ENCODE measurements around the gene SLC66A1.

The SLC66A1 gene

GRCh38 chr1:19325368-19325957 is 13.3 kb downstream of the SLC66A1 start:
- DNase-seq (ENCODE audit: low spot score): no peak

DNA sequence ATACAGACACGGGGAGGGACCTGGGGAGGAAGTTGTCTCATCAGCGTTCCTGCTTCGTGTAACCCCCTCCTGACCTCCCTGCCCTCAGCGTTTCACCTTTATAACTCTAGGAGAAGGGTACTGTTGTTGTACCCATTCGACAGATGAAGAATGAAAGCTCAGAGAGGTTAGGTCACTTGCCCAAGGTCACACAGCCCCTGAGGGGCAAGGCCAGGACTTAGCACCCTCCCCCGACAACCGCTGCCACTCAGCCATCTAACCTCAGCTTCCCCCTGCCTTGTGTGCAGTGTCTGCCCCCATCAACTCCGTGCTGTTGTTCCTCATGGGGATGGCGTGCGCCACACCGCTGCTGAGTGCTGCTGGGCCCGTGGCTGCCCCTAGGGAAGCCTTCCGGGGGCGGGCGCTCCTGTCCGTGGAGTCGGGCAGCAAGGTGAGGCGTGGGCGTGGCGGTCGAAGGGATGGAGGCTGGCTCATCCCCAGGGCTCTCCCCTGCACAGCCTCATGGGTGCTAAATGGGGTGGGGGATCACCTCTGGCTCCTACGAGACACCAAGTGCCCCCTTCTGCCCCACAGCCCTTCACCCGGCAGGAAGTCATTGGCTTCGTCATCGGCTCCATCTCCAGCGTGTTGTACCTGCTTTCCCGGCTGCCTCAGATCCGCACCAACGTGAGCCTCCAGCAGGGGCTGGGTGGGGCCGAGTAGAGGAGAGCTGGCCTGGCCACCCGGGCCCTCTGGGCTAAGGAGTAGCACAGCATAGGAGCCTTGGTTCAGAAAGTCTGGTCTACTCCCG is 14.0 kb downstream of the SLC66A1 start:
- no peak for DNase-seq (ENCODE audit: low spot score)

DNA sequence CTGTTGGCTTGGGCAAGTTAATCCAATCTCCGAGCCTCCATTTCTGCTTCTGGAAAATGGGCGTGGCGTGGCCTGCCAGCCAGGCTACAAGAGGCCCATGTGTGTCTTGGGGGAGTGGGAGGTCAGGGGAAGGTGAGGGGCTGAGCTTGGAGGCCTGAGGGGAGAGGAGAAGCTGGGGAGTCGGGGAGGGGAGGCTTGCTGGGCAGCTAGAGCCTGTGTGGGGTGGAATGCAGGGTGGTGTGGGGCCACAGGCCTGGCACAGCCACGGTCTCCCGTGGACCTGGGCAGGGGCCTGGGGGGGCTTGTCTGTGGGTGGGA is 14.6 kb downstream of the SLC66A1 start:
- no peak for DNase-seq (ENCODE audit: low spot score)

DNA sequence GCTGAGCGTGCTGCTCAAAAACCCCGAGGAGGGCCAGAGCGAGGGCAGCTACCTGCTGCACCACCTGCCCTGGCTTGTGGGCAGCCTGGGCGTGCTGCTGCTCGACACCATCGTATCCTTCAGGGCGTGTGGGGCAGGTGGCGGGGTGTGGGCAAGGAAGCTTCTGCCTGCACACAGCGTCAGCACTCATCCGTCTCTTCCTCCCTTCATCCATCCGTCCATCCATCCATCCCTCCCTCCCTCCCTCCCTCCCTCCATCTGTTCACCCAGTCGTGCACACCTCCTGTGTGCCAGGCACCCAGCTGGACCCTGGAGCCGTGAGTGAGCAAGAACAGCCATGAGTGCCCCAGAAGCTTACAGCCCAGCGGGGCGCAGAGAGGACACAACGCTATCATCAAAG is 15.2 kb downstream of the SLC66A1 start:
- no peak for DNase-seq (ENCODE audit: low spot score)

- no peak for DNase-seq (ENCODE audit: low spot score)
These were observed 15.6 kb downstream of the SLC66A1 start for GRCh38 chr1:19327736-19328135.

GRCh38 chr1:19328486-19328885 is 16.4 kb downstream of the SLC66A1 start:
- DNase-seq (ENCODE audit: low spot score): no peak

DNA sequence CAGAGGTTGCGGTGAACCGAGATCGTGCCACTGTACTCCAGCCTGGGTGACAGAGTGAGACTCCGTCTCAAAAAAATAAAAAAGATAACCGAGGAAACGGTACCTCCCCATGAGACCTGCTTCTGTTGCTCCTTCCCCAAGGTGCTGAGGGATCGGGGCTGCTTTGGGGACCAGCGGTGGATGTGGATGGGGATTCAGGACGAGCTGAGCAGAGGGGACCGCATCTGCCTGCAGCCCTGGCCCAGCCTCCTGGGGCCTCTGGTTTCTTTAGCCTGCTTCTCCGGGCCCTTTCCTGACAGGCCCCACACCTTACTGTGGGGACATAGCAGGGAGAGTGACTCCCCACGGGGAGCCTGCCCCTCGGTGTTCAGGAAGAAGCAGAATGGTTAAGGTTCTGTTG is 17.1 kb downstream of the SLC66A1 start:
- DNase-seq (ENCODE audit: low spot score): no peak

DNA sequence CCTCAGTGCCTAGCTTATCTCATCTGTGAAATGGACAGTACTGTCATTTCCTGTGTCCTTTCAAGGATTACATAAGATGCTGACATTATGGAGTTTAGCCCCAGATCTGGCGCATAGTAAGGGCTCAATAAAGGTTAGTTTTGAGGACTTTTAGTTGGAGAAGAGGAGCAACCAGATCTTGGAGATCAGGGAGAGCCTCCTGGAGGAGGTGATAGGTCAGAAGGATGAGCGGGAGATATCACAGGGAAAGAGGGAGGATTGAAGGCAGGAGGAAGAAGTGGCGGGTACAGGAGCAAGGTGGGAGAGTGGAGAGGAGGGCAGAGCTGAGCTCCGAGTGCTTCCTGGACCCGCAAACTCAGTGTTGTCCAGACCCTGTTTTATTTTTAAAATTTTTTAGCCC is 17.5 kb downstream of the SLC66A1 start:
- DNase-seq (ENCODE audit: low spot score): no peak

GRCh38 chr1:19330449-19331135 is 18.5 kb downstream of the SLC66A1 start:
- DNase-seq (ENCODE audit: low spot score): no peak

DNA sequence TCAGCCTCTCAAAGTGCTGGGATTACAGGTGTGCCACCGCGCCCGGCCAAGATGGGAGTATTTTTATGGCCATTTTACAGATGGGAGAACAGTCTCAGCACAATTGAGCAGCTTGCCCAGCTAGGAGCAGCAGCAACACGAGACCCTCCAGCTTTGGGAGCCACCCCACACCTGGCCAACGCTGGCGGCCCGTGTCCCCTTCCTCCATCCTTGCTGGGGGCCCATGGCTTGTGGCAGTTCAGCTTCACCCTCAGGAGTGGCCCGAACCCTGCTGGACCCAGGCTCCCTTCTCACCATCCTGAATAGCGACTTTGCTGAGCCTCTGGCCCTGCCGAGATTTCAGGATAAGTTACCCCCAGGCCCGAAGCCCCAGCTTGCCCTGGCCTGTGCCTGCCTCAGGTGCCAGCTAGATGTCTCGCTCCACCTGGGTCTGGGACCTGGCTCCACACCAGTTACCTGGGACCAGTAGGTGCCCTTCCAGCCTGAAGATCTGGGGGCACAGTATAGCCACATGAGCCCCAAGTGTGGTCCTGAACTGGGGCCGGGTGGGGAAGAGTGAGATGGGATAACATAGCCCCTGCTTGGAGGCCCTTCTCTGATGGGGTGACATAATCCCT is 19.2 kb downstream of the SLC66A1 start:
- no peak for DNase-seq (ENCODE audit: low spot score)

- no peak for DNase-seq (ENCODE audit: low spot score)
These were observed 20.7 kb downstream of the SLC66A1 start for GRCh38 chr1:19332832-19333231.

DNA sequence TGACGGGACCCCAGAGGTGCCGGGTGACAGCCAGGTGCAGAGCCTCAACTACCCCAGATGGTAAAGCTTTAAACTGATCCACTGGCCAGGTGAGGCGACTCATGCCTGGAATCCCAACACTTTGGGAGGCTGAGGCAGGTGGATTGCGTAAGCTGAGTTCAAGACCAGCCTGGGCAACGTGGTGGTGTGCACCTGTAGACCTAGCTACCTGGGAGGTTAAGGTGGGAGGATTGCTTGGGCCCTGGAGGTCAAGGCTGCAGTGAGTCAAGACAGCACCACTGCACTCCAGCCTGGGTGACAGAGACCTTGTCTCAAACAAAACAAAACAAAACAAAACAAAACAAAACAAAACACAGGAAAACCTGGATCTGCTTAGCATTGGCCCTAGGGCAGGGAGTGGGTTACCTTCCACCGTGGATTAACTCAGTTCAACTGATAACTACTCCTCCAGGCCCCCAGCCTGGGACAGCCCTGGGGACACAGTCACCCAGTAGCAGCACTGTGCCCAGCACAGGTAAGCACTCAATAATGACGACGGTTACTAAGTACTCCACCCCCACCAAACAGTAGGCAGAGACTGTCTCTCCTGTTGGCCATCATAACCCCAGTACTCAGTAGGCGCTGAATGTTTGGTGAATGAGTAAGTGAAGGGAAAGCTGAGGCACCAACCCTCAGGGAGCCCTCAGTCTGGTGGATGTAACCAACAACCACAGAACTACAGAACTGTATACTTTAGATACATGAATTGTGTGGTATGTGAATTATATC is 21.6 kb downstream of the SLC66A1 start:
- DNase-seq (ENCODE audit: low spot score): no peak

GRCh38 chr1:19336543-19336942 is 24.4 kb downstream of the SLC66A1 start:
- DNase-seq (ENCODE audit: low spot score): peak; percentile 88

DNA sequence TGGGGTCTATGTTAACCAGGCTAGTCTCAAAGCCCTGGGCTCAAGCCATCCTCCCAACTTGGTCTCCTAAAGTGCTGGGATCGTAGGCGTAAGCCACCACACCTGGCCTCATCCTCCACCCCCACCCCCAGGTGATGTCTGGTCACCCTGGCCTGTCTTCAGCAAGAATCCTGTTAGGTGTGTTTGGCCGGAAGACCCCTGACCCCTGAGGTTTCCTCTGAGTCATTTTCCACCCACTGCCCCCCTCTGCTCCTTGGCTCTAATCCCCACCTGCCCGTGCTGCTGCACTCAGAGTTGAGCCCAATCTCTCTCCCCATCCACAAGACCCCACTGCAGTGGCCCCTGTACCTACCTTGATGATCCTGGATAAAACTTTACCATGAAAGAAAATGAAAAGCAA is 25.2 kb downstream of the SLC66A1 start:
- DNase-seq (ENCODE audit: low spot score): peak; percentile 30

- peak; percentile 32 for DNase-seq (ENCODE audit: low spot score)
These were observed 26.2 kb downstream of the SLC66A1 start for GRCh38 chr1:19338323-19338762.

GRCh38 chr1:19339214-19339861 is 27.2 kb downstream of the SLC66A1 start:
- DNase-seq (ENCODE audit: low spot score): no peak

GRCh38 chr1:19340387-19340937 is 28.3 kb downstream of the SLC66A1 start:
- DNase-seq (ENCODE audit: low spot score): no peak

GRCh38 chr1:19341201-19342061 is 29.3 kb downstream of the SLC66A1 start:
- peak; percentile 74 for DNase-seq (ENCODE audit: low spot score)

DNA sequence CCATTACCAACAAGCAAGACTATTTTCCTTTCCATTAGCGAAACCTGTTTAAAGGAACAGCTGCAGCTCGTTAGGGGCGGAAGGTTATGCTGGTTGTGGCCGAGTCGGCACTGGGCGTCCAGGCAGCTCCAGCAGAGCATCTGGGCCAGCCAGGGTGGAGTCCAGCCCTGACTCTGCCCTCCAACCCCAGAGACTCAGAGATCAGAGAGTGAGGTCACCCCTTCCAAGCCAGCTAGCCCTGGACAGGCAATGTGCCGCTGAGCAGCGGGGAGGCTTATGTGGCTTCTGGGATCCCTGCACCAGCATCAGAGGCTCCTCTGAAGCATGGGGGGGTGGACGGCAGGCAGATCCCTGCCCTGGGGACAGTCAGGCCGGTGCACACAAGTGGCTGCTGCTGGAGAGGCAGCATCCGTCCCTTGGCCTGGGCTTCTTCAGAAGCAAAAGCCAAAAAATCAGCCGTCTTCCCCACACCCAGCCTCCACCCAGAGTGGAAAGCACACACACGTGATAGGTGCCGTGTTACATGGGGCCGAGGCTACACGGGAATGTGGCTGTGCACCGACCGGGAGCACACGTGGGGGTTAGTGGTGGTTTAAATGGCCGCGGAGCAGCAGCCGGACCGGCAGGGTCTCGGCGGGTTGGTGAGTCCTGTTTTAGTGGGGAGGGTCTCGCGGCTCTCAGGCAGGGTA is 30.1 kb downstream of the SLC66A1 start:
- no peak for DNase-seq (ENCODE audit: low spot score)
